NCI-H82 treated with DMSO at 0.1 percent for 48 hours (cell line): Measurements from ENCODE around the gene AUTS2.
A peak's percentile ranks its signal among the peaks of the same experiment; 100 is the strongest.

Experiments used
- DNase-seq: peaks from one replicate; lab custom pipeline; 2025; ENCODE audit not compliant: unreplicated experiment; lab: John Stamatoyannopoulos, UW

AUTS2 gene

DNA sequence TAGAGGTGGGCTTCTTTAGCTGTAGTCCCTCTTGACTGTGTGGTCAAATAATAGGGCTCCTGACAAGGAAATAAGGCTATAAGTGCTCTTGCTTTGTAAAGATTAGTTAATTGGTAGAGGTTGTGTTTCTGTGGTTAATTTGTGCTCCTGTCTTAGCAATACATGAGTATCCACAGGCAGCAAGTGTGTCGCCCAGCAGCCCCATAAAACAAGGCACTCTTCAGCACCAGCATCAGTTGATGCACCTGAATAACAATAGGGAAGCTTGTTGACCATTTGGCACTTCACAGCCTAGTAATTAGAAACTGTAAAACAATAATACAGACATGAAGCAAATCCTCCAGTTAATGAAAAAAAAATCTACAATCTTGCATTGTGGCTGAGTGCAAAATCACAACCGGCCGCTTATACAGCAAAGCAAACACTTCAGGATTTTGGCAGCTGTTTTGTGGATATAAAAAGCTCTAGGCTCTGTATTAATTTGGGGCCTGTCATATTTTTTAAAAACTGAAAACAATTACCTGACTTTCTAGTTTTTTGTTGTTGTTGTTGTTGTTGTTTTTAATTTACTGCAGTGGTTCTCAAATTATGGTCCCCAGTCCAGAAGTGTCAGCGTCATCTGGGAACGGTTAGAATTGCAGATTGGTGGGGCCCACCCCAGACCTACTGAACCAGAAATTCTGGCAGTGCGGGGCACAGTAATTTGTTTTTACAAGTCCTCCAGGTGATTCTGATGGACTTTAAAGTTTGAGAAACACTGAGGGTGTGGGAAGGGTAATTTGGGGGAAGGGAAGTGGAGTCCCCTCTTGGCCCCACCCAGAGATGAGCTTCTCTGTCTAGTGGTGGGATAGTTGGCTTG is 56.8 kb downstream of the AUTS2 start:
- no peak for DNase-seq

DNA sequence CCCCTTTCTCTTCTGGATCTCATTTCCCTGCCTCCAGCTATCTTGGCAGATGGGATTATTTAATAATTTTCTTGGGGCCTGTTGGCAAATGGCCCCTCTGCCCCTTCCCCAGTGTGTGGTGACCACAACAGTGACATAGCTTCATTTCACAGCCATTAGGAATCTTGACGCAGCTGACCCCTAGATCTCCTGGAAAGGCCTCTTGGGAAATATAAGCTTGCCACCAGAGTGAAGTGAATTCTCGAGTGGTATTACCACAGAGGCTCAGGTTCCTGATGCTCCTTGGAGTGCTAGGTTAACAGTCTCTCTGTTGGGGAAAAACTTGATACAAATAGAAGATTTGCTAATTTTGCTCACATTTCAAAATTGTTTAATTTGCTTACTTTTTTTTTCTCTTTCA is 57.8 kb downstream of the AUTS2 start:
- no peak for DNase-seq

DNA sequence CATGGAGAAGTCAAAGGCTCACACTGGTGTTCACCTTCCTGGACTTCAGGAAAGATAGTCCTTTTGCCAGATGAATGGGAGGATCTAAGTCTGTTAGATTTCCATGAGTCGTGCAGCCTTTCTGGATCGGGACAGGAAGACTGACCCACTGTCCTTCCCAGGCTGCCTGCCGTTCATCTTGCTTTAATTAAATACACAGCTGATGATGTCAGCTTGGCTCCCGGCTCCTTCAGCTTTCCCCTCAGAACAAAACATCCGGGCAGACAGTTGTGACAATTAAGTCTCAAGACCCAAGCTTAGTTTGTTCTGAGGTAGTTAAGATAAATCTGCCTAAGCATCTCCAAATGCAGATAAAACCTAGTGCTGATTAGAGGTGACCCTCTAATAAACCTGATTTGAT is 58.6 kb downstream of the AUTS2 start:
- peak; percentile 70 for DNase-seq

DNA sequence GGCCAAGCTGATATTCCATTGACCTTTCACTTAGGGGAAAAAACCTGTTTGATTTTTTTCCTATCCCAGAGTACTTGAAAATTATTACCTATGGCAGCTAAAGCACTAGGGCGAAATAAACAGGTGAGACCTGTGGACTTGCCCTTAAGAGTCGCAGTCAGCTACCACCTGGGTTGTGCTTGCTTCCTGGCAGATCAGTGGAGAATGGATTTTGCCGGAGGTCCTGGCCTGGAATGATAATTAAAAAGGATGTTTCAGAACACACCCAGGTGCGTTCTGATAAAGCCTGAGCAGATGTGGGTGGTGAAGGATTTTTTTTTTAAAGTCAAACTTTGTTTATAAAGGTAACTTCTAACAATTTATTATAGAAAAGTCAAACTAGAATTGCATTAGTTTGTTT is 59.1 kb downstream of the AUTS2 start:
- DNase-seq: no peak

DNA sequence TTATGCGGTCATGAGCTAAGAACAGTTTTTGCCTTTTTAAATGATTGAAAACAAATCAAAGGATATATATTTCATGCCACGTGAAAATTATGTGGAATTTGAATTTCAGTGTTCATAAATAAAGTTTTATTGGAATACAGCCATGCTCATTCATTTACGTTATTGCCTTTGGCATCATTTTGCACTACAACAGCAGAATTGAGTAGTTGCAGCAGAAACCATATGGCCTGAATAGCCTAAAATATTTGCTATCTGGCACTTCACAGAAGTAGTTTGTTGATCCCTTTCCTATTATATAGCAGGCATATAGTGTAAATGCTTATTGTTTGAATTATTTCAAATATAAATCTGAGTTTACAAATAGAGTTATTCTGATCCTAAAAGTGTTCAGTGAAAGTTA is 59.7 kb downstream of the AUTS2 start:
- no peak for DNase-seq

DNA sequence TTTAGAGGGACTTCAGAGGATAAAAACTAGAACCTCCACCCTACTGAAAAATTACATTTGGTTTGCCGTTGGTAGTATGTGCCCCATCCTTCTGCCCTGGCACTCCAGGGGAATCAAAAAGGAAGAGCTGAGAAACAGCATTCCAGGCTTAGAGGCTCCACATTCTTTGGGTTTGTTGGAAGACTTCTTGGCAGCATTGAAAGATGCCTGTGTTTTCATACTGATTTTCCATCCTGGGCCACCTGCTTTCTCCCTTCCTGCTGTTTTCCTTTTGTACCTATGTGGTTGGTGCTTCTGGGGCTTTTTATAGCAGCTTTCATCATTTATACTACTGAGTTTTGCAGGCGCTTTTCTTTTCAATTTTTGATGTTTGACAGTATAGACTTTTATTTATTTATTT is 61.7 kb downstream of the AUTS2 start:
- DNase-seq: no peak

DNA sequence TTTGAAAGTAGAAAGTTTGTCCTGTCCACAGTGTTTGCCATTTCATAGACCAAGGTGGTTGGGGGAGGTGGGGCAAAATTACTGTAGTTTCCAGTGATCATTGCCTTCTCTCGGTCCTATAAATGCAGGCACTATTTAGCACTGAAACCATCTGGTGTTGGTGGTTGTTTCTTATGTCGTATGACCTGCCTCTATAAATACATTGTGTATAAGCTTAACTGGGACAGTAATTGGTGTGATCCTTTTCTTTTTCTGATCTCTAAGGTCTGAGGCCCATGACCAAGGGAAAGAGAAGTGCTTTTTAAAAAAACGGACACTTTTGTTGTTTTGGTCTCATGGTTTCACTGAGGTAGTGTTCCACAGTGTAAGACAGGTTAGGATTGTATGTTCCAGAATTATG is 63.1 kb downstream of the AUTS2 start:
- peak; percentile 54 for DNase-seq

DNA sequence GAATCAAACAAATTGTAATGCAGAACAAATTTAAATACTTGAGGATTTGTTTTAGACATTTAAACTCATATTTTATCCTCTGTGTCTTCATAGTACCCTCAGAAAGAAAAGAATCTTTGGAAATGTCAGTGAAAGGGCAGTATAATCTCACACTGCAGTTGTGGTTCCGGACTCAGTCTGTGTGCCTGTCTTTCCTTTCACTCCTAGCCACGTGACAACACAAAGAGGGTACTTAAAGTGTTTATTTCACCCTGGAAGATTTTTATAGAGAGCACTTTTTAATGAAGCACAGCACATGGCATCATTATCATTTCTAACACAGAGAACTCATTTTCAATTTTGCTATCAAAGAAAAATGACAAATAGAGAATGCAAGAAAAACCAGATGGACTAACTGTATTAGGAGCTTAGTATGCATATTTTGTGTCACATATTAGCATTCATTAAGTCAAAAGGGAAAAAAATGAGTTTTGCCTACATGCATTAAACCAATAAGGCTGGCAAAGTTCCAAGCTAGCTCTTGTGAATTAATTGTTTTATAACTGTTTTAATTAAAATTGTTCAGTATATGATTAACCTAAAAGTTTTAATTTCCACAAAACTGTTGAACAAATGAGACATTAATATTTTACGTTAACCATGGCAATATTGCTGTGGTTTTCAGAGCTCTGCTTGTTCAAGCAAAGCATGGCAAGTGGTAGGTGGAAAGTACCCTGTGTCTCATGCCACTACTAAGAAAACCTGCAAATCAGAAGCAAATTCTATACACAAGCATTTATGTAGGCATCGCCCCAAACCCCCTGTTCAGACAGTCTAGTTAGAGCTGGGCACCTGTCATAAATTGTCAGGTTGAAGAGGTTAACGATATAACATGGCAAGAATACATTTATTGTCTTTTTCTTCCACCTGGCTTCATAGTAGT is 65.9 kb downstream of the AUTS2 start:
- no peak for DNase-seq

DNA sequence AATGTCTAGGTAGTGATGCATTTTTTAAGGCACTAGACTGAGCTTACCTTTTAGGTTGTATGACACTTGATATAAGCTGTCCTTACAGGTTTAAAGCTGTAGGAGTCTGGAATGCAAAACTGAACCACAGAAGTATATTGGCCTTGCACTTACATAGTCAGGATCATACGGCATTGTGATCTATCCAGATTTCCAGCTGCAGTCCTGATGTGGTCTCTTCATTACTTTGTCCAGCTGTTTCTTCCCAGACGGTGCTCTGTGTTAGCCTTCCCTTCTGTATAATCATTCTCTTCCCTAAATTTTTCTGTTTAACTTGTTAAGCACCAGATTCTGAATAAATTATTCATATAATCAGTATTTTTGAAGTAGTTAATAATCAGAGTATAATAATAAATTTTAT is 67.1 kb downstream of the AUTS2 start:
- no peak for DNase-seq

DNA sequence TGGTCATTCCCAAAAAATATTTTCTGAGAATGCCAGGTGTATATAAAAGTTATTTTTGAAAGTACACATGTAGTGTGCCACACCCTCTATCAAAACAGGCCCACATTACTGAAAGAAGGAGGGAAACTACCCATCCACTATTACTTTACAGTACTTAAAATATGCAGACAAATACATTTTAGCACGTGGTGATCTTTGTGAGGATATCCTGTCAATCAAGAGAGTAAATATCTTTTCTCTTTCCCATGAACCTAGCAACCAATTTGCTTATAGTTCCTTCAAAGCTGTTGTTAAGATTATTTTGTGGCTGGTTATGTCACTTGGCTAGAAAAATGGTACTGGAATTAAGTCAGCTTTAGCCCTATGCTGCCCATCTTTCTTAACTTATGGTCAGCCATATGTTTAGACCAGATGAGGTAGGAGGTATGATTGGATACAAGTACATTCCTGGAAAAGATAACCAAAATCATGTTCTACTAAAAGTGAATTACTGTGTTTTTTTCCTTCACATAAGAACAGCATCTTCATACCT is 70.1 kb downstream of the AUTS2 start:
- no peak for DNase-seq

DNA sequence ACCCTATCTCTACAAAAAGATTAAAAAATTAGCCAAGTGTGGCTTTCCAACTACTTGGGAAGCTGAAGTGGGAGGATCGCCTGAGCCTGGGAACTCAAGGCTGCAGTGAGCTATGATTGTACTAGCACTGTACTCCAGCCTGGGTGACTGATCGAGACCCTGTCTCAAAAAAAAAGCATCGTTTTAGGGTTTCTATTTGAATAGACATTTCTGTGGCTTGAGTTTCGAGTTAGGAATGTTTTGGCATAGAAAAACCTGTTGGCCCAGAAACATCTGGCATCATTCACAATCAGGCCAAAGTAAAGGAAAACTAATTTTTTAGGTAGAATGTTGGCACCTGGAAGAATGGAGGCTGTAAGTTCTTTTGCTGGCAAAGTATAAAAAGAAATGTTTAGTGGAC is 72.4 kb downstream of the AUTS2 start:
- DNase-seq: no peak

DNA sequence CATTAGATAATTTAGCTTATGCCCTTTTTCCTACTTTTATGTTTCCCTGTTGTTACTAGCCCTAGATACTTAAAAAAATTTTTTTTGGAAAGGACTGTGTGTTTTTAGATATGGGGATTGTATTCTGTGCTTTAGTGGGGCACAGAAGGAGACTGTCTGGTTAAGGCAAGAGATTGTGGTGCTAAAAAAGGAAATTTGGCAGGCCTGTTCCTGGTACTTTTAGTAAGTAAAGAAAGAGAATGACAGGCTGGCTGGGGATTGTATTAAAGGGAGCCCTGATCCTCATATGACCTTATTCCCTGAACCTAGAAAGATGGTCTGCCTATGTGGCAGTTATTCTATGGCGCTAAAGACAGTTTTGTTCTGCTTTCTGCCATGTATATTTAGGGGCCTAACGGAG is 74.8 kb downstream of the AUTS2 start:
- no peak for DNase-seq

DNA sequence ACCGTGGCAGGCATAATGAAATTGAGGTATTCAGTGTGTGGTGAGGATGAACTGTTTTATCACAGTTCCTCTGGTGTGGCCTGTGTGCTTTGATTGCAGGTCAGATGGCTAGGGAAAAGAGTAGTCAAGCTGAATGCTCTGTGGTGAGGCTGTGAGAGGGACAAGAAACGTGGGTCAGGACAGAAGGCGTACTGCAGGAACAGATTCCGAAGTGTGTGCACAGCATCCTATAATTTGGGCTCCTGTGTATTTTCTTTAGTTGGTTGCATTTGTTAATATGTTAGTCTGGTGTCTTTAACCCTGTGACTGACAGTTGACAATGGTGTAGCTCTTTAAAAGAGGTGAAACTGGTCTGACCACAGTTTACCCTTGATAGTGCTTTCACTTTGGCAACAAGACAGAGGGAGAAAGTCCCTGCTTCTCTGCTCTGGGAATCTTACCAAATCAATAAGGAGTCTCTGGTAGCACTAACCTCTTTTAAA is 76.5 kb downstream of the AUTS2 start:
- DNase-seq: no peak

DNA sequence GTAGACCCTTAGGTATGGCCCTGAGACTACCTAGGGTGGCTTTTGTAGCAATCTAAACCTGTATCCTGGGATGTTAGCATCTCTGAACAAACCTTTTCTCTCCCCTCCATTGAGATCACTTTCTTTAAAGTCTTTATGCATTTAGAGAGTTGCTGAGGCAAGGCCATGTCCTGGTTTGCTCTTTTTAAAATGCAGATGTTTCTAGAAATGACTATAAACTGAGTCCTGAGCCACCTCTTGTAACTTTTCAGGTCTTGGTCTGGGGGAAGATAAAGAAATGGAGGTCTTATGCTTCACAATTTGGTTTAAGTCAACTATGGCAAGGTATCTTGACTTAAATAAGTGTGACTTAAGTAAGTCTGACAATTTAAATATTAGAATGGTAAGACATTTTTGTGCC is 78.0 kb downstream of the AUTS2 start:
- DNase-seq: no peak

DNA sequence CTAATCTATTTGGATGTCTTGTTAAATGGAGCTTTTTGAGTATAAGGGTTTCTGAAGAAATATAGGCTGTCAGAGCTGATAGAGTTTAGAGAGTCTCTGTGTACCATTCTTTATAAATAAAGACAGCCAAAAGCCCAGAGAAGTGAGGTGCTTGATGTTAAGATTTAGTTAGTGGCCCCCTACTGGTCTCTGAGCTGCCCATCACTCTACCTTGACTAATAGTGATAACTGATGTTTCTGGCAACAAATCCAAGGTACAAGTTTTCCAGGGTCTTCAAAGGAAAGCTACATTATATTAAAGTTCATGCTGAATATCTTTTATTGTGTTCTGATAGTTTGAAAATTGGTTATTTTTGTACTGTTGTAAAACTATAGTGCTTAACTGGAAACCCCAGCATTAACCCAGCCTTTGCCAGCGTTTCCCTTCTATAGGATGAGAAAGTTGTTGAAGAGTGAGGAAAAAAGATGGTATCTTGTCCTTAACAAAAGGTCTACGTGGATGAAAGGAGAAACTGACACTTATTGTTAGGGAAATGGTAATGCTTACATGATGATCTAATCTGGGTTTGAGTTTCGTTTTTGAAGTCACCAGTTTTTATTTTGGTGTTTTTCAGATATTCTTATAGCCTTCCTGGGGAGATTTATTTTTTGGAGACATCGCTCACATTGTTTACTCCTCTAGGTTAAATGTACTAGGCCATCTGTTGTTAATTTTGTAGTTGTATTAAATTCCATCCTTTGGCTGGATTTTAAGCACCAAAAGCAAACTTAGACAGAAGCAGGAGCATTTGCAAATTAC is 79.0 kb downstream of the AUTS2 start:
- DNase-seq: no peak

DNA sequence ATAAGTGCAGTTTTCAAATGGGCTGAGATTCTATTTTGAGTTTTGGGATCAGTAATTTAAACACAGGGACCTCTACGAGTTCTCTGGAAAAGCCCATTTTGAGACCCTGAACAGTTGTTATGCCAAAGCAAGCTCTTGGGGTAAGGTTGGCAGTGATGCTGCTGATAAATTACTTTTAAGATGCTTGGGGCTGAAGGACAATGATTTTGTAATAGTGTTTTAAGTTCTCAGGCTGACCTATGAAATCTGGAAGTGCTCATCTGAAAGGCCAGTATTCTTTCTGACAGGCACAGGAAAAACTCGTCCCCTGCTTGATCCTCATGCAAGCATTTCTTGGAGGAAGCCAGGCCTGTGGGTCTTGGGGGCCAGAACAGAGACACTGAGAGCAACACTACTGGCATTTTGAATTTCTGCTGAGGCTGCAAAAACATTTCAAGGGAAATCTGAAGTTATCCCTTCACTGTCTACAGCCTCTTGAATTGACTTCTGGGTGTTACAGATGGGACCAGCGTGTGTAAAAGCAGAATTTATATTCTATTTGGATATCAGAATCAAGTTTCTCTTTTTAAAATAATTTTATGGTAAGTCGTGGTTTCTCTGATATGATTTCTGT is 79.7 kb downstream of the AUTS2 start:
- no peak for DNase-seq

DNA sequence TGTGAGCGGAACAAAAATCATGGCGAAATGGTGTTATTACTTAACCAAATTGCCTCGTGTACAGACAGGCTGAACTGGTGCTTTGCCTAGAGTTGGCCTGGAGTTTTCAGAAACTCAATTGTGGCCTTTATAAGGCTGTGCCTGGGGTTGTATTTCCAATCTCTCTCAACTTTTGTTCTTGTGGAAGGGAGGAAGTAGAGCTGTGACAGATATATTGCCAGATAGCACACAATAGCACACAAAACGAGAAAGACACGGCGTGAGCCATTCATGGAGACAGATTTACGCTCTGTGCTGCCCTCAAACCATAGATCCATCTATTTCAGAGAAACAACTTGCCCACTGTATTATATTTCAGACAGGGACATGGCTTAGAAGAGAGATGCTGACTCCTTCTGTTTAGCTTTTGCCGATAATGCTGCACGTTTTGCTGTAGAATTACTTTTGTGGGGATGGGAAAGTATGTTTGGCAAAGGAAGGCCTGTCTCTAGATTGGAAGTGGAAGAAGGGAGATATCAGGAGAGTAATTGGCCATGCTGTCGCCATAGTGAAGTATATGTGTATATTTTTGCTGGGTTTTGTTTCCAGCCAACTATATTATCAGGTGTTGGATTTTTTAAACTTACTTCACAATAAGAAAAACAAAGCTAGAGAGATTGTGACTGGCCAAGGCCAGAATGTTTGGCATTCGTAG is 80.4 kb downstream of the AUTS2 start:
- no peak for DNase-seq

DNA sequence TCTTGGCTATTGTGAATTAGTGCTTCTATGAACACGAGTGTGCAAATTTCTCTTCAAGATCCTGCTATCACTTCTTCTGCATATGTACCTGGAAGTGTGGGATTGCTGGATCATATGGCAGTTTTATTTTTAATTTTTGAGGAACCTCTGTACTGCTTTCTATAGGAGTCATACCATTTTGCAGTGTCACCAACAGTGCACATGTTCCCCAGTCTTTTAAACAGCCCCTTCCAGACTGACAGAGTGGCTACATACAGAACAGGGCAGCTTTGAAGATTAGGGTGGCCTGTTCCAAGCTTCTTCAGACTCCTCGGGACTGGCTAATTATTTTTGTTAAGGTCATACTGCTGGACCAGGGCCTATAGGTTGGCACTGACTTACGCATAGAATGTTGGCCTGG is 82.9 kb downstream of the AUTS2 start:
- DNase-seq: no peak

DNA sequence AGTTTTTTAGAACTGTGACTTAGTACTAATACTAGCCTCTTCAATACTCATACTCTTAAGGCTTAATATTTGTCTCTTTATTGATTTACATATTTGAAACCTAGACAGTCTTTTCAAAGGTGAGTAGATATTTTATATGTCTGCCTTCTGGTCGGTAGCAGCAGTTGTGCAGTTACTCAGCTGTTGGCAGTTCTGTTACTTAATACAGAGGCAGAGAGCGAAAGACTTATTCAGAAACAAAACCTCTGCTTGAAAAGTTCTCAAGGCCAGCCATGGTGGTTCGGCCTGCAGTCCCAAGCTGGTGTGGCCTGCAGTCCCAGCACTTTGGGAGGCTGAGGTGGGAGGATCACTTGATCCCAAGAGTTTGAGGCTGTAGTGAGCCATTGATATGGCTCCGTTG is 84.2 kb downstream of the AUTS2 start:
- DNase-seq: no peak

DNA sequence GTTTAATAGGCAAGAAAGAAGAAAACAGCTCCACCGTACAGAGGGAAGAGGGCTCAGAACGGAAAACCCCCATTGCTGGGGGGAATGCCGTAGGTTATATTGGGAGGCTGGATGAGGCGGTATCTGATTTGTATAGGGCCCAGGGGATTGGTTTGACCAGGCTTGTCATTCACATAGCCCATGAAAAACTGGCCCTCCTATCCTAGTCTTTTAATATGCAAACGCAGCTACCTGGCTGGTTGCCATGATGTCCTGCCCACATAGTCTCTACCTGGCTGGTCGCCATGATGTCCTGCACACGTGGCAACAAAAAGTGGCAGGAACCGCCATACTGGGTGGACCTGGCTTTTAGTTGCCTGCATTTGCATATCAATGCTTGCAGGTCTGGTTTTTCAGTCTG is 84.7 kb downstream of the AUTS2 start:
- DNase-seq: no peak
